Measurements from ENCODE around the gene ARF4.

The ARF4 gene

GRCh38 chr3:57575966-57576626 lies 21.0 kb downstream of the ARF4 start:
- no peak for DNase-seq

GRCh38 chr3:57572096-57572495 lies 25.0 kb downstream of the ARF4 start:
- no peak for DNase-seq

GRCh38 chr3:57570878-57571277 lies 26.3 kb downstream of the ARF4 start:
- no peak for DNase-seq

GRCh38 chr3:57569859-57570450 lies 27.2 kb downstream of the ARF4 start:
- DNase-seq = no peak

GRCh38 chr3:57559526-57559925 lies 37.6 kb downstream of the ARF4 start:
- no peak for DNase-seq

- peak; percentile 62 for DNase-seq
Observed at GRCh38 chr3:57557085-57557537, 40.0 kb downstream of the ARF4 start.

GRCh38 chr3:57556459-57557084 lies 40.6 kb downstream of the ARF4 start:
- no peak for DNase-seq

- DNase-seq = peak; percentile 91
Observed at GRCh38 chr3:57555738-57556458, 41.2 kb downstream of the ARF4 start, which contains the start of gene PDE12. TSS of gene PDE12 (plus strand) at chr3:57556274. CDS start at chr3:57556380, 106 bp downstream.

GRCh38 chr3:57555306-57555705 lies 41.8 kb downstream of the ARF4 start:
- no peak for DNase-seq

GRCh38 chr3:57546616-57547015 lies 50.5 kb downstream of the ARF4 start:
- no peak for DNase-seq

GRCh38 chr3:57545636-57546268 lies 51.4 kb downstream of the ARF4 start:
- no peak for DNase-seq

GRCh38 chr3:57544181-57545125 lies 52.7 kb downstream of the ARF4 start, which contains the start of gene DNAH12:
TSS of gene DNAH12 (minus strand) at chr3:57544344. CDS start at chr3:57542870, 1,474 bp downstream.
- DNase-seq = peak; percentile 97

- no peak for DNase-seq
Observed at GRCh38 chr3:57538465-57538864, 58.7 kb downstream of the ARF4 start.

GRCh38 chr3:57530071-57530608 lies 67.0 kb downstream of the ARF4 start:
- no peak for DNase-seq
